Measurements from ENCODE around the gene FLACC1. TPM values are rescaled to one million over a fixed set of nuclear protein-coding genes. Genes with fewer than 3 reads are reported as not detected.

Gene FLACC1
- total and polyA plus RNA-seq, 5 donors from 2014 or later = 0.23 to 7.0 (median 1.6) TPM

DNA sequence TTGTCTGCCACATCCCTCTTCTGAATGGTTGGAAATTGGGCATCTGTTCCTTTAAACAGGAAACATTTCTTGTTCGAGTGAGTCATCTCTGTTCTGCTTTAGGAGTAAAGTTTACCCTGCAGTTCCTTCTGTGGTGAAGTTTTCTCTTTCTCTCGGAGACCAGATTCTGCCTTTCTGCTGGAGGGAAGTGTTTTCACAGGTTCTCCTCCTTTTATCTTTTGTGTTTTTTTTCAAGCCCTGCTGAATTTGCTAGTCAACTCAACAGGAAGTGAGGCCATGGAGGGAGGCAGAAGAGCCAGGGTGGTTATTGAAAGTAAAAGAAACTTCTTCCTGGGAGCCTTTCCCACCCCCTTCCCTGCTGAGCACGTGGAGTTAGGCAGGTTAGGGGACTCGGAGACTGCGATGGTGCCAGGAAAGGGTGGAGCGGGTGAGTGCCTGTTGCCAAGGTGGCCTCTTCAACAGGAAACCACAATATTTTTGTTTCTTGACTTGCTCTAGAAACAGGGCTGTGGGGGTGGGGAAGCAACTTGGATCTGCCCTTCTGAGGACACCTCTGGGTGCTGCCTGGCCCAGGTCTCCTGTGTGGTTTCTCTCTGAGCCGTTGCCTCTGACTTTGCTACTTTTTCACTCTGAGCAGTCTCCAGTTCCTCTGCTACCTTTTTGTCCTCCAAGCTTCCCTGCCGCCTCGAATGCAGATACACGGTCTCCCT is 99.0 kb downstream of the FLACC1 start:
- peaks cover 18% of the 10 kb centered on the region for H3K36me3 Mint-ChIP-seq
- Histone ChIP-seq H3K27me3 (ENCODE audit: control insufficient read depth, insufficient read depth, low read length) (no peaks in the 10 kb centered on the region), H3K4me1 (ENCODE audit: control insufficient read depth, insufficient read depth, low read length, poor library complexity, severe bottlenecking) (peaks cover 85% of the 10 kb centered on the region), H3K9me3 (ENCODE audit: control insufficient read depth in 2 of 2, low read length in 2 of 2) (no peaks in the 10 kb centered on the region), H3K27ac (ENCODE audit: insufficient read depth, low read length, poor library complexity, severe bottlenecking) (peak overlapping the region; percentile 98), H3K4me3 (ENCODE audit: low read depth, low read length) (peak overlapping the region; percentile 100), H3K36me3 (ENCODE audit: control insufficient read depth, insufficient read depth, low read length) (no peaks in the 10 kb centered on the region)
- H3K27ac Mint-ChIP-seq = peak overlapping the region; percentile 96 to 99 (median 98)
- peak; percentile 74 for ATAC-seq (ENCODE audit: low read depth in 2 of 2)
- H3K9me3 Mint-ChIP-seq = no peaks in the 10 kb centered on the region
- DNase-seq = peak; percentile 87 to 98 (median 97)
- peaks cover 9% of the 10 kb centered on the region for H3K27me3 Mint-ChIP-seq
- peak overlapping the region; percentile 88 to 100 (median 92) for H3K4me3 Mint-ChIP-seq
- H3K4me1 Mint-ChIP-seq = peaks cover 9 to 79% (median 44%) of the 10 kb centered on the region in 4 donors

DNA sequence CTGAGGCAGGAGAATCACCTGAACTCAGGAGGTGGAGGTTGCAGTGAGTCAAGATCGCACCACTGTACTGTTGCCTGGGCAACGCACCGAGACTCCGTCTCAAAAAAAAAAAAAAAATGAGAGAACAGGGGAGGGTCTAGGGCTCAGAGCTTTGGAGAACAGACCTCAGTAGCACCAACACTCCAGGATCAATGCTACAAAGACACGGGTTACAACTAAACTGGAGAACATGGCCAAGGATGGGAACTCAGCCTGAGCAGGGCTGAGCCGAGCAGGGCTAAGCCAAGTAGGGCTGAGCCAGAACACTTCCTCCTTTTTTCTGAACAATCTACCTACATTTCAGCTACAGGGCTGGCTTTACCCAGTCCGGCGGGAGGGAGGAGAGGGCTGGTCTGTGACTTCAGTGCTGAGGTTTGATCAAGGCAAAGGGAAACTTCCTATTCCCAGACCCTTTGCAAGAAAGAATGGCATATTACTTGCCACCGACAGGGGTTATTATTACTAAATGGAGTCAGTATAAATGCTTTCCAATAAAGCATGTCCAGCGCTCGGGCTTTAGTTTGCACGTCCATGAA is 99.7 kb downstream of the FLACC1 start:
- peak; percentile 42 to 69 (median 68) for DNase-seq
- no peaks in the 10 kb centered on the region for H3K9me3 Mint-ChIP-seq
- Histone ChIP-seq H3K4me3 (ENCODE audit: low read depth, low read length) (peak overlapping the region; percentile 100), H3K9me3 (ENCODE audit: control insufficient read depth in 2 of 2, low read length in 2 of 2) (no peaks in the 10 kb centered on the region), H3K27ac (ENCODE audit: insufficient read depth, low read length, poor library complexity, severe bottlenecking) (peak overlapping the region; percentile 98), H3K27me3 (ENCODE audit: control insufficient read depth, insufficient read depth, low read length) (no peaks in the 10 kb centered on the region), H3K4me1 (ENCODE audit: control insufficient read depth, insufficient read depth, low read length, poor library complexity, severe bottlenecking) (peaks cover 85% of the 10 kb centered on the region), H3K36me3 (ENCODE audit: control insufficient read depth, insufficient read depth, low read length) (no peaks in the 10 kb centered on the region)
- peaks cover 18% of the 10 kb centered on the region for H3K36me3 Mint-ChIP-seq
- H3K27me3 Mint-ChIP-seq = peaks cover 9% of the 10 kb centered on the region
- ATAC-seq (ENCODE audit: low read depth in 2 of 2) = peak; percentile 7 to 9
- H3K4me1 Mint-ChIP-seq = peaks cover 14 to 80% (median 45%) of the 10 kb centered on the region in 4 donors
- H3K27ac Mint-ChIP-seq = peak overlapping the region; percentile 96 to 99 (median 98)
- H3K4me3 Mint-ChIP-seq = peak overlapping the region; percentile 88 to 100 (median 92)

DNA sequence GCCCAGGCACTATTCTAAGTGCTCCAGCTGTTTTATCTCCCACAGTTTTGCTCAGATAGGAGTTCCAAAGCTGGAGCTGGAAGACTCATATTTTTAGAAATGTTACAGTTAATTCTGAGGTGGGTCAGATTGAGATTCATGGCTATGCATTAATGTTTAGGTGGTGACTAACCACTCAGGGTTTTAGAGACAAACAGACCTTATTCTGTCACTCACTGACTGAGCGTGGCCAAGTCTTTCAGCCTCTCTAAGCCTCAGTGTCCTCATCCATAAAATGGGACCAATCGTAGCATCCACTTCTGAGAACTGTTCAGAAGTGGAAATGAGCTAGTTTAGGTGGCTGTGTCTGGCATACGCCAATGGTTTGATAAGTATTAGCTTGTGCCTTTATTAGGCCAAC is 101.1 kb downstream of the FLACC1 start:
- H3K27ac ChIP-seq (ENCODE audit: insufficient read depth, low read length, poor library complexity, severe bottlenecking) = peak overlapping the region; percentile 98
- H3K36me3 ChIP-seq (ENCODE audit: control insufficient read depth, insufficient read depth, low read length) = no peaks in the 10 kb centered on the region
- no peaks in the 10 kb centered on the region for H3K27me3 ChIP-seq (ENCODE audit: control insufficient read depth, insufficient read depth, low read length)
- peak overlapping the region; percentile 44 for H3K4me3 ChIP-seq (ENCODE audit: low read depth, low read length)
- Mint-ChIP-seq H3K27me3 (peaks cover 9% of the 10 kb centered on the region), H3K4me3 (peak overlapping the region in 2 of 4 donors; percentile 40 to 90), H3K9me3 (peaks cover 0 to 3% (median 0%) of the 10 kb centered on the region in 7 donors), H3K36me3 (peaks cover 13% of the 10 kb centered on the region), H3K27ac (peak overlapping the region; percentile 96 to 99 (median 98)), H3K4me1 (peaks cover 20 to 88% (median 53%) of the 10 kb centered on the region in 4 donors)
- peaks cover 86% of the 10 kb centered on the region for H3K4me1 ChIP-seq (ENCODE audit: control insufficient read depth, insufficient read depth, low read length, poor library complexity, severe bottlenecking)
- no peak for ATAC-seq (ENCODE audit: low read depth in 2 of 2)
- H3K9me3 ChIP-seq (ENCODE audit: control insufficient read depth in 2 of 2, low read length in 2 of 2) = no peaks in the 10 kb centered on the region
- DNase-seq = no peak

DNA sequence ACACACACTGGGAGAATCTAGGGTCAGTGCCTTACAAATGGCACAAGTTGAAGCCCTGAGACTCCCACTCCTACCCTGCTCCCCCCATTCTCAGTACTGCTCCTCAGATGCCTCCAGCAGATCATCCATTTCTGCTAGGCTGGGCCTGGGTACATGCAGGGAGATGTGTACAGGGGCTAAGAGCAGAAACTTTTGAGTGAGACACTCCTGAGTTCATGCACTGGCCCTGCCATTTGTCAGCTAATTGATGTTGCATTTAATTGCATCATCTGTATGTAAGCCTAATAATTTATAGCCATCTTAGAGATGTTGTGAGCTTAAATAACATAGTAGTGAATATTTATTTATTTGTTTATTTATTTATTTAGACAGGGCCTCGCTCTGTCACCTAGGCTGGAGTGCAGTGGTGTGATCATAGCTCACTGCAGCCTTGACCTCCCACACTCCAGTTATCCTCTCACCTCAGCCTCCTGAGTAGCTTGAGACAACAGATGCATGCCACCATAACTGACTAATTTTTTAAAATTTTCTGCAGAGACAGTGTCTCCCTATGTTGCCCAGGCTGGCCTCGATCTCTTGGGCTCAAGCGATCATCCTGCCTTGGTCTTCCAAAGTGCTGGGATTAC is 101.6 kb downstream of the FLACC1 start:
- peak overlapping the region; percentile 96 to 99 (median 98) for H3K27ac Mint-ChIP-seq
- Histone ChIP-seq H3K27me3 (ENCODE audit: control insufficient read depth, insufficient read depth, low read length) (no peaks in the 10 kb centered on the region), H3K9me3 (ENCODE audit: control insufficient read depth in 2 of 2, low read length in 2 of 2) (no peaks in the 10 kb centered on the region), H3K36me3 (ENCODE audit: control insufficient read depth, insufficient read depth, low read length) (no peaks in the 10 kb centered on the region), H3K4me1 (ENCODE audit: control insufficient read depth, insufficient read depth, low read length, poor library complexity, severe bottlenecking) (peaks cover 86% of the 10 kb centered on the region), H3K27ac (ENCODE audit: insufficient read depth, low read length, poor library complexity, severe bottlenecking) (peak overlapping the region; percentile 98), H3K4me3 (ENCODE audit: low read depth, low read length) (peak overlapping the region; percentile 44)
- no peak for ATAC-seq (ENCODE audit: low read depth in 2 of 2)
- DNase-seq = no peak
- peaks cover 0 to 3% (median 0%) of the 10 kb centered on the region in 7 donors for H3K9me3 Mint-ChIP-seq
- H3K36me3 Mint-ChIP-seq = peaks cover 16% of the 10 kb centered on the region
- H3K4me3 Mint-ChIP-seq = peak overlapping the region in 2 of 4 donors; percentile 45 to 65
- peaks cover 20 to 93% (median 58%) of the 10 kb centered on the region in 4 donors for H3K4me1 Mint-ChIP-seq
- peaks cover 9% of the 10 kb centered on the region for H3K27me3 Mint-ChIP-seq

DNA sequence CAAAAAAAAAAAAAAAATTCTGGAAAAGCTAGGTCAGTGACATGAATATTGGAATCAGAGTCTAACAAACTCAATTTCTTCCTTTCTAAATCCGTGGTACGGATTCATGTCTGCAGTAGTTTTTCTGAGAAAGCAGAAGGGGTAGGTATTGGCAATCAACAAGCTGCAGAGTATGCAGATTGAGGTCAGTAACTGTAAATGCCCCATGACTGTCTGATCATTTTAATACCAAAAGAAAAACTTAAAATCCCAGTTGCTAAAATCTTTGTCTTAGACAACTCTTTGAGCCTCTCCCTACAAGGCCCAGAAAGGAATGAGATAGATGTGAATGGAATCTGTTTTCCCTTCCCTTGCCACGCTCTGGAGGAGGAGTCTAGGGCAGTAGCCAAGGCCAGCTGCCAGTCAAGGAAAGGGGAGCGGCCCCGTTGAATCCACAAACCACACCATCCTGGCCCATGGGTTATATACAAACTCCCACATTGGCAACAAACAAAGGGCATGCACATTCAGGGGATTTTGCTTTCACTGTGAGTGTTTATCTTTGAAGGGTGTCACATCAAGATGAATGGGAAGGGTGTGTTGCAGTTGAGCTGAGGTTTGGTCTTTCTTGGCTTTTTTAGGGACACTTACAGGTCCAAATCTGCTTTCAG is 102.9 kb downstream of the FLACC1 start:
- H3K36me3 ChIP-seq (ENCODE audit: control insufficient read depth, insufficient read depth, low read length) = no peaks in the 10 kb centered on the region

DNA sequence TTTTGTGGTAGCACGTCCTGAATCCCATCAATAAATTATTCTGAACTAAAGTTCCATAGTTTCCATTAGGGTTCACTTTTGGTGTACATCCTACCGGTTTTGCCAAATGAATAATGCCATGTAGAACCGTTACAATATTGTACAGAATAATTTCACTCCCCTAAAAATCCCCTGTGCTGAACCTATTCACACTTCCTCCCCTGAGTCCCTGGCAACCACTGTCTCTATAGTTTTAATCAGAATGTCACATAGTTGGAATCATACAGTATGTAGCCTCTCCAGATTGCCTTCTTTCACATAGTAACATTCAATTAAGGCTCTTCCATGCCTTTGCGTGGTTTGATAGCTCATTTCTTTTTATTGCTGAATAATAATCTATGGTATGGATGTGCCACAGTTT is 106.4 kb downstream of the FLACC1 start:
- DNase-seq = no peak
- Histone ChIP-seq H3K4me3 (ENCODE audit: low read depth, low read length) (no peak overlapping the region), H3K27ac (ENCODE audit: insufficient read depth, low read length, poor library complexity, severe bottlenecking) (no peak overlapping the region), H3K27me3 (ENCODE audit: control insufficient read depth, insufficient read depth, low read length) (no peaks in the 10 kb centered on the region), H3K9me3 (ENCODE audit: control insufficient read depth in 2 of 2, low read length in 2 of 2) (no peaks in the 10 kb centered on the region), H3K4me1 (ENCODE audit: control insufficient read depth, insufficient read depth, low read length, poor library complexity, severe bottlenecking) (peaks cover 48% of the 10 kb centered on the region), H3K36me3 (ENCODE audit: control insufficient read depth, insufficient read depth, low read length) (no peaks in the 10 kb centered on the region)
- H3K4me3 Mint-ChIP-seq = peak overlapping the region in 3 of 4 donors; percentile 0 to 48 (median 17)
- H3K4me1 Mint-ChIP-seq = peaks cover 32 to 88% (median 70%) of the 10 kb centered on the region in 4 donors
- no peaks in the 10 kb centered on the region for H3K27me3 Mint-ChIP-seq
- peaks cover 0 to 3% (median 0%) of the 10 kb centered on the region in 7 donors for H3K9me3 Mint-ChIP-seq
- ATAC-seq (ENCODE audit: low read depth in 2 of 2) = no peak
- peaks cover 37% of the 10 kb centered on the region for H3K36me3 Mint-ChIP-seq
- peak overlapping the region; percentile 12 to 94 (median 78) for H3K27ac Mint-ChIP-seq

More for the DNA sequence above, 102.9 kb downstream of the FLACC1 start:
- H3K36me3 Mint-ChIP-seq = peaks cover 24% of the 10 kb centered on the region
- no peaks in the 10 kb centered on the region for H3K9me3 ChIP-seq (ENCODE audit: control insufficient read depth in 2 of 2, low read length in 2 of 2)
- no peaks in the 10 kb centered on the region for H3K27me3 ChIP-seq (ENCODE audit: control insufficient read depth, insufficient read depth, low read length)
- peaks cover 0 to 3% (median 0%) of the 10 kb centered on the region in 7 donors for H3K9me3 Mint-ChIP-seq
- peak overlapping the region; percentile 98 for H3K27ac ChIP-seq (ENCODE audit: insufficient read depth, low read length, poor library complexity, severe bottlenecking)
- H3K4me1 ChIP-seq (ENCODE audit: control insufficient read depth, insufficient read depth, low read length, poor library complexity, severe bottlenecking) = peaks cover 75% of the 10 kb centered on the region
- peak overlapping the region; percentile 45 to 70 (median 64) for H3K4me3 Mint-ChIP-seq
- DNase-seq (no peak), ATAC-seq (ENCODE audit: low read depth in 2 of 2) (no peak)
- peaks cover 31 to 94% (median 66%) of the 10 kb centered on the region in 4 donors for H3K4me1 Mint-ChIP-seq
- H3K4me3 ChIP-seq (ENCODE audit: low read depth, low read length) = peak overlapping the region; percentile 4
- peak overlapping the region; percentile 90 to 95 (median 94) for H3K27ac Mint-ChIP-seq
- H3K27me3 Mint-ChIP-seq = peaks cover 9% of the 10 kb centered on the region

DNA sequence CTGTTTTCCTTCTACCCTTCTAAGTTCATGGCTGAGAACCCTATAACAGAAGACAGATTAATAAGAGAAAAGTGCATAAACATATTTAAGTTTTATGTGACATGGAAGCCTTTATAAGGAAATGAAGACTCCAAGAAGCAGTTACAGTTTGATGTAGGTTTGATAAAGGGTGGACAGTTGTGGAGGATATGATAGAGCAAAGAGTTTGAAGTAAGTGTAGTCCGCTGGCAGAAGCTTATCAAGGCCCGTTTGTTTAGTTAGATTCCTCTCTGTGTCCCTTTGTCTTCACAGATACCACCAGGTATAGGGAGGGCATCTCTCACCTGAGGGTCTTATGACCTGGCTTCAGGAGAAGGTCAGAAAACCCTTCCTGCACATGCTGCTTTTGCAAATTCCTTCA is 107.3 kb downstream of the FLACC1 start:
- H3K27me3 Mint-ChIP-seq = no peaks in the 10 kb centered on the region
- peak overlapping the region; percentile 53 to 93 (median 79) for H3K27ac Mint-ChIP-seq
- peak overlapping the region in 1 of 4 donors; percentile 48 for H3K4me3 Mint-ChIP-seq
- no peak for DNase-seq
- Histone ChIP-seq H3K36me3 (ENCODE audit: control insufficient read depth, insufficient read depth, low read length) (no peaks in the 10 kb centered on the region), H3K4me3 (ENCODE audit: low read depth, low read length) (no peak overlapping the region), H3K4me1 (ENCODE audit: control insufficient read depth, insufficient read depth, low read length, poor library complexity, severe bottlenecking) (peaks cover 40% of the 10 kb centered on the region), H3K27me3 (ENCODE audit: control insufficient read depth, insufficient read depth, low read length) (no peaks in the 10 kb centered on the region), H3K27ac (ENCODE audit: insufficient read depth, low read length, poor library complexity, severe bottlenecking) (no peak overlapping the region), H3K9me3 (ENCODE audit: control insufficient read depth in 2 of 2, low read length in 2 of 2) (no peaks in the 10 kb centered on the region)
- peaks cover 37% of the 10 kb centered on the region for H3K36me3 Mint-ChIP-seq
- H3K9me3 Mint-ChIP-seq = peaks cover 0 to 3% (median 0%) of the 10 kb centered on the region in 7 donors
- ATAC-seq (ENCODE audit: low read depth in 2 of 2) = no peak
- H3K4me1 Mint-ChIP-seq = peaks cover 32 to 89% (median 67%) of the 10 kb centered on the region in 4 donors
